OCI-LY3 (cell line): ENCODE data around the gene MRPS18B.

Experiments
- H2AFZ ChIP-seq: fragments of 200-600, 300-600 bp; shearing (Covaris generic); 2 replicates; pipeline ENCODE4 v1.6.0; 2014; ENCODE audit warnings: antibody characterized with exemption, low read depth, low read length
- H3K27ac ChIP-seq: fragments of 200-600, 300-600 bp; sonication (generic); 2 replicates; pipeline ENCODE4 v1.5.1; 2014; ENCODE audit warnings: mild to moderate bottlenecking, low read length, moderate library complexity, mixed read lengths
- H3K27me3 ChIP-seq: fragments of 200-600, 300-600 bp; sonication (generic); 2 replicates; pipeline ENCODE4 v1.6.1; 2014; ENCODE audit warnings: low read depth, low read length, mixed read lengths
- H3K36me3 ChIP-seq: fragments of 200-600, 300-600 bp; sonication (generic); replicated peaks from 2 replicates; pipeline ENCODE3; 2014; ENCODE audit warnings: low read depth, low read length, mixed read lengths
- H3K4me1 ChIP-seq: fragments of 300-600, 200-600 bp; sonication (generic); 2 replicates; pipeline ENCODE4 v1.6.1; 2014; ENCODE audit warnings: low read length, mixed read lengths
- H3K4me2 ChIP-seq: fragments of 200-600, 300-600 bp; sonication (generic); 2 replicates; pipeline ENCODE4 v1.6.1; 2014; ENCODE audit warnings: low read length, mixed read lengths
- H3K4me3 ChIP-seq: fragments of 300-600, 200-600 bp; sonication (generic); 2 replicates; pipeline ENCODE4 v1.5.1; 2014; ENCODE audit warnings: antibody characterized with exemption, mild to moderate bottlenecking, low read length, moderate library complexity
- H3K79me2 ChIP-seq: fragments of 300-600, 200-600 bp; shearing (Covaris generic); 2 replicates; pipeline ENCODE4 v1.6.1; 2014; ENCODE audit warnings: mild to moderate bottlenecking, low read length, mixed read lengths
- H3K9ac ChIP-seq: fragments of 300-600, 200-600 bp; shearing (Covaris generic); 2 replicates; pipeline ENCODE4 v1.6.0; 2014; ENCODE audit warnings: mild to moderate bottlenecking, low read length, moderate library complexity
- H3K9me3 ChIP-seq: fragments of 200-600, 300-600 bp; shearing (Covaris generic); 2 replicates; pipeline ENCODE4 v1.6.1; 2014; ENCODE audit warnings: low read length, mixed read lengths; ENCODE audit not compliant: insufficient read depth
- H4K20me1 ChIP-seq: fragments of 200-600, 300-600 bp; sonication (generic); 2 replicates; pipeline ENCODE4 v1.6.1; 2016; ENCODE audit warnings: low read length, mixed read lengths; ENCODE audit not compliant: insufficient read depth
- CTCF ChIP-seq: fragments of 200-600, 300-600 bp; sonication (generic); IDR thresholded peaks from 2 replicates; pipeline ENCODE4 v1.5.1; 2014; ENCODE audit warnings: antibody characterized with exemption, low read length, low read depth
- EZH2phosphoT487 ChIP-seq: fragments of 200-600 bp; shearing (Covaris generic); IDR thresholded peaks from 2 replicates; pipeline ENCODE4 v1.6.1; 2018; ENCODE audit warnings: antibody characterized with exemption, mixed run types, low read depth

MRPS18B gene

GRCh38 chr6:30601815-30602641 lies 15.6 kb upstream of the MRPS18B start:
- peaks cover 3% of the 10 kb centered on the region; the same call in 1 of the 2 replicates for H3K4me1 ChIP-seq
- no peaks in the 10 kb centered on the region for H3K9me3 ChIP-seq
- H4K20me1 ChIP-seq, result no peaks in the 10 kb centered on the region; the same call in 1 of the 2 replicates
- no peak overlapping the region for H2AFZ ChIP-seq
- H3K27me3 ChIP-seq, result no peaks in the 10 kb centered on the region
- H3K4me3 ChIP-seq, result no peak overlapping the region
- H3K9ac ChIP-seq, result no peak overlapping the region
- no peak overlapping the region for H3K4me2 ChIP-seq
- TF ChIP-seq EZH2phosphoT487, result no peak
- no peak for TF ChIP-seq CTCF
- H3K36me3 ChIP-seq, result peaks cover 59% of the 10 kb centered on the region
- no peak overlapping the region for H3K27ac ChIP-seq
- no peaks in the 10 kb centered on the region for H3K79me2 ChIP-seq

- Histone ChIP-seq H3K27me3 (no peaks in the 10 kb centered on the region), H3K79me2 (no peaks in the 10 kb centered on the region), H3K27ac (no peak overlapping the region), H2AFZ (no peak overlapping the region), H3K4me2 (no peak overlapping the region), H3K9ac (no peak overlapping the region), H4K20me1 (no peaks in the 10 kb centered on the region; the same call in 1 of the 2 replicates), H3K4me1 (peaks cover 4% of the 10 kb centered on the region; the same call in 1 of the 2 replicates), H3K9me3 (no peaks in the 10 kb centered on the region), H3K4me3 (no peak overlapping the region), H3K36me3 (peaks cover 71% of the 10 kb centered on the region)
- no peak for TF ChIP-seq EZH2phosphoT487
- no peak for TF ChIP-seq CTCF
Observed at GRCh38 chr6:30603961-30604360, 13.7 kb upstream of the MRPS18B start.

GRCh38 chr6:30610065-30610464 lies 7.6 kb upstream of the MRPS18B start:
- no peaks in the 10 kb centered on the region for H3K27me3 ChIP-seq
- H3K27ac ChIP-seq, result no peak overlapping the region
- H3K4me3 ChIP-seq, result no peak overlapping the region
- no peak overlapping the region for H3K9ac ChIP-seq
- no peaks in the 10 kb centered on the region for H3K9me3 ChIP-seq
- H3K4me1 ChIP-seq, result peaks cover 24% of the 10 kb centered on the region
- TF ChIP-seq CTCF, result no peak
- no peak for TF ChIP-seq EZH2phosphoT487
- H2AFZ ChIP-seq, result no peak overlapping the region
- no peak overlapping the region for H3K4me2 ChIP-seq
- peaks cover 43% of the 10 kb centered on the region for H3K79me2 ChIP-seq
- peaks cover 72% of the 10 kb centered on the region for H3K36me3 ChIP-seq
- peaks cover 23% of the 10 kb centered on the region for H4K20me1 ChIP-seq

- TF ChIP-seq EZH2phosphoT487, result no peak
- no peak for TF ChIP-seq CTCF
- H3K27me3 ChIP-seq, result no peaks in the 10 kb centered on the region
- H3K4me1 ChIP-seq, result peaks cover 24% of the 10 kb centered on the region
- H4K20me1 ChIP-seq, result peaks cover 23% of the 10 kb centered on the region
- peaks cover 75% of the 10 kb centered on the region for H3K36me3 ChIP-seq
- no peak overlapping the region for H3K4me2 ChIP-seq
- no peak overlapping the region for H2AFZ ChIP-seq
- peaks cover 55% of the 10 kb centered on the region for H3K79me2 ChIP-seq
- H3K9me3 ChIP-seq, result no peaks in the 10 kb centered on the region
- H3K27ac ChIP-seq, result no peak overlapping the region
- no peak overlapping the region for H3K4me3 ChIP-seq
- H3K9ac ChIP-seq, result no peak overlapping the region
Observed at GRCh38 chr6:30611150-30611855, 6.3 kb upstream of the MRPS18B start.
